Stimulated activated CD4-positive, alpha-beta T cell treated with anti-CD3 and anti-CD28 coated beads, Interleukin-1b, Interleukin-23, amount 100 ng/mL, for 4 hours (primary cell): Measurements from ENCODE around the gene ASXL1.

Experiments
- DNase-seq, 2 donors: peaks; one replicate each; pipeline ENCODE4 v3.0.0-alpha.2; 2020; ENCODE audit warnings: low read depth in 2 of 2

ASXL1 gene

GRCh38 chr20:32407131-32407750 lies 49.1 kb downstream of the ASXL1 start:
- DNase-seq: peak; percentile 20 to 54

DNA sequence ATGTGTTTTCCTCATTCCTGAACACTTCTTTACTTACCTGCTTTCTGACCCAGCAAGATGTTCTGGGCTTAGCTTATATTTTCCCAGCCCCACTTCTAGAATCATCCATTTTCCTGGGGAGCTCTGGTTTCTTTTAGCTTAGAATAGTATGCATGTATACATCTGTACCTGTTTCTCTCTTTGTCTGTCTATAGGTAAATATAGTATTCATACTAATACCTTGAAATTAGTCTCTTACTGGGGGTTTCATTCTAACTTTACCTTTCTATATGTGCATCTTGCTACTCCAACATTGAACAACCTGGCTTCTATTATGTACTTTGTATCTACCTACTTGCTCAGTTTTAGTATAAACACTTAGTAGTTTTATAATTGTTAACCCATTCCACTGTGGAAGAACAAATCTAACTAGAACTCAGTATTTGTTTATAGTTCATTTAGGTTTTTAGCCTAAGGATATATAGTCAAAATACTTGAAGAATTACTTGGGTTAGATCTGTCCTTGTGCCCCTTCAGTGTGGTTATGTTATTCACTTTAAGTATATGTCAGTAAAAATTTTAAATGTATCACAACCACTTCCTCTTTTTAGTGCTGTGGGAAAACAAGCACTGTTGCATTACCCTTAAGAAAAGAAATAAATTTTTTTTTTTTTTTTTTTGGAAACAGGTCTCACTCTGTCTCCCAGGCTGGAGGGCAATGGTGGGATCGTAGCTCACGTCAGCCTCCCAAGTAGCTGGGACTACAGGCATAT lies 54.0 kb downstream of the ASXL1 start:
- no peak for DNase-seq

GRCh38 chr20:32415494-32415893 lies 57.4 kb downstream of the ASXL1 start:
- no peak for DNase-seq

DNA sequence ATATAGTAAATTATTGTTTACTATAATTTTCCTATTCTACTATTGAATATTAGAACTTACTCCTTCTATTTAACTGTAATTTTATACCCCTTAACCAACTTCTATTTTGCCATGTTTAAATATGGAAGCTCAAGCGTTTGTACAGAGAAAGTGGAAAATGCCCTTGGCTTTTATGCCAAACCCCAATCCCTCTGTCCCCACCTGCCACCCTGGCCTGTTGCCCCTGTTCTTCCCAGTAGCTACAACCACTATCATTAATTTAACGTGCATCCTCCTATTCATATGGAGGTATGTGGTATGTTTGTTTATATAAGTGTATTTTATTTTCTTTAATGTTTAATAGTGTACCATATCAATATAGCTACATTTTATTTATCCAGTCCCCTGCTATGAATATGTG lies 58.1 kb downstream of the ASXL1 start:
- DNase-seq: no peak

- no peak for DNase-seq
Observed at GRCh38 chr20:32418376-32418775, 60.2 kb downstream of the ASXL1 start.

- DNase-seq: no peak
Observed at GRCh38 chr20:32421290-32421689, 63.2 kb downstream of the ASXL1 start.

- no peak for DNase-seq
Observed at GRCh38 chr20:32427996-32428395, 69.9 kb downstream of the ASXL1 start.

- no peak for DNase-seq
Observed at GRCh38 chr20:32429343-32429742, 71.2 kb downstream of the ASXL1 start.

- DNase-seq: no peak
Observed at GRCh38 chr20:32429745-32430360, 71.7 kb downstream of the ASXL1 start.

DNA sequence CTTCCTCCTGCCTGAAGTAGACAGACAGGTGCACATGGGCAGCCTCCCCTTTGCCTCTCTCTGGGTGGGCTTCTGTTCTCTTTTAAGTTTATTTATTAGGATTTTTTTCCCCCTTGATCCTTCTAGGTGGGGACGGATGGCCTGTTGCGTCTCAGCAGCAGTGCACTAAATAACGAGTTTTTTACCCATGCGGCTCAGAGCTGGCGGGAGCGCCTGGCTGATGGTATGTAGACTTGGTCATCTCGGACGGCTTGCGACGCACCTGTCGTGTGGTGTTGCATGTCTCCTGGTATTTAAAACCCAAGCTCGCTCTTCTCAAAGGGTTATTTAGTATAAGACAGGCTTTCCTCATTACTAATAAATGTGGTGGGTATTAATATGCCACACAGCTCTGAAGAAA lies 73.3 kb downstream of the ASXL1 start:
- DNase-seq: no peak

- DNase-seq: no peak
Observed at GRCh38 chr20:32432277-32432676, 74.1 kb downstream of the ASXL1 start.

DNA sequence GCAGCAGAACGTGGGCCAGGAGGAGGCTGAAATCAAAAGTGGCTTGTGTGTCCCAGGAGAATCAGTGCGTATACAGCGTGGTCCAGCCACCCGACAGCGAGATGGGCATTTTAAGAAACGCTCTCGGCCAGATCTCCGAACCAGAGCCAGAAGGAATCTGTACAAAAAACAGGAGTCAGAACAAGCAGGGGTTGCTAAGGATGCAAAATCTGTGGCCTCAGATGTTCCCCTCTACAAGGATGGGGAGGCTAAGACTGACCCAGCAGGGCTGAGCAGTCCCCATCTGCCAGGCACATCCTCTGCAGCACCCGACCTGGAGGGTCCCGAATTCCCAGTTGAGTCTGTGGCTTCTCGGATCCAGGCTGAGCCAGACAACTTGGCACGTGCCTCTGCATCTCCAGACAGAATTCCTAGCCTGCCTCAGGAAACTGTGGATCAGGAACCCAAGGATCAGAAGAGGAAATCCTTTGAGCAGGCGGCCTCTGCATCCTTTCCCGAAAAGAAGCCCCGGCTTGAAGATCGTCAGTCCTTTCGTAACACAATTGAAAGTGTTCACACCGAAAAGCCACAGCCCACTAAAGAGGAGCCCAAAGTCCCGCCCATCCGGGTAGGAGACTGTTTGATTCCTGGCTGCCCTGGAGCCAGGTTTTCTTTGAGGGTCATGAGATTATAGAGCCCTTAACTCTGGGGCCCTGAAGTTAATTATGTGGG lies 75.3 kb downstream of the ASXL1 start:
- no peak for DNase-seq

GRCh38 chr20:32434434-32434833 lies 76.3 kb downstream of the ASXL1 start:
- DNase-seq: no peak

DNA sequence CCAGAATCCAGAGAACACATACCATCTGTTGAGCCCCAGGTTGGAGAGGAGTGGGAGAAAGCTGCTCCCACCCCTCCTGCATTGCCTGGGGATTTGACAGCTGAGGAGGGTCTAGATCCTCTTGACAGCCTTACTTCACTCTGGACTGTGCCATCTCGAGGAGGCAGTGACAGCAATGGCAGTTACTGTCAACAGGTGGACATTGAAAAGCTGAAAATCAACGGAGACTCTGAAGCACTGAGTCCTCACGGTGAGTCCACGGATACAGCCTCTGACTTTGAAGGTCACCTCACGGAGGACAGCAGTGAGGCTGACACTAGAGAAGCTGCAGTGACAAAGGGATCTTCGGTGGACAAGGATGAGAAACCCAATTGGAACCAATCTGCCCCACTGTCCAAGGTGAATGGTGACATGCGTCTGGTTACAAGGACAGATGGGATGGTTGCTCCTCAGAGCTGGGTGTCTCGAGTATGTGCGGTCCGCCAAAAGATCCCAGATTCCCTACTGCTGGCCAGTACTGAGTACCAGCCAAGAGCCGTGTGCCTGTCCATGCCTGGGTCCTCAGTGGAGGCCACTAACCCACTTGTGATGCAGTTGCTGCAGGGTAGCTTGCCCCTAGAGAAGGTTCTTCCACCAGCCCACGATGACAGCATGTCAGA lies 77.4 kb downstream of the ASXL1 start:
- DNase-seq: no peak

DNA sequence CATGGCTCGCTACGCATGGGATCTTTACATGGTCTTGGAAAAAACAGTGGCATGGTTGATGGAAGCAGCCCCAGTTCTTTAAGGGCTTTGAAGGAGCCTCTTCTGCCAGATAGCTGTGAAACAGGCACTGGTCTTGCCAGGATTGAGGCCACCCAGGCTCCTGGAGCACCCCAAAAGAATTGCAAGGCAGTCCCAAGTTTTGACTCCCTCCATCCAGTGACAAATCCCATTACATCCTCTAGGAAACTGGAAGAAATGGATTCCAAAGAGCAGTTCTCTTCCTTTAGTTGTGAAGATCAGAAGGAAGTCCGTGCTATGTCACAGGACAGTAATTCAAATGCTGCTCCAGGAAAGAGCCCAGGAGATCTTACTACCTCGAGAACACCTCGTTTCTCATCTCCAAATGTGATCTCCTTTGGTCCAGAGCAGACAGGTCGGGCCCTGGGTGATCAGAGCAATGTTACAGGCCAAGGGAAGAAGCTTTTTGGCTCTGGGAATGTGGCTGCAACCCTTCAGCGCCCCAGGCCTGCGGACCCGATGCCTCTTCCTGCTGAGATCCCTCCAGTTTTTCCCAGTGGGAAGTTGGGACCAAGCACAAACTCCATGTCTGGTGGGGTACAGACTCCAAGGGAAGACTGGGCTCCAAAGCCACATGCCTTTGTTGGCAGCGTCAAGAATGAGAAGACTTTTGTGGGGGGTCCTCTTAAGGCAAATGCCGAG lies 78.2 kb downstream of the ASXL1 start:
- no peak for DNase-seq

DNA sequence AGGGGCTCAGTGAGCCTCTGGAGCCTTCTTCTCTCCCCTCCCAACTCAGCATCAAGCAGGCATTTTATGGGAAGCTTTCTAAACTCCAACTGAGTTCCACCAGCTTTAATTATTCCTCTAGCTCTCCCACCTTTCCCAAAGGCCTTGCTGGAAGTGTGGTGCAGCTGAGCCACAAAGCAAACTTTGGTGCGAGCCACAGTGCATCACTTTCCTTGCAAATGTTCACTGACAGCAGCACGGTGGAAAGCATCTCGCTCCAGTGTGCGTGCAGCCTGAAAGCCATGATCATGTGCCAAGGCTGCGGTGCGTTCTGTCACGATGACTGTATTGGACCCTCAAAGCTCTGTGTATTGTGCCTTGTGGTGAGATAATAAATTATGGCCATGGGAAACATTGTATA lies 78.8 kb downstream of the ASXL1 start:
- DNase-seq: no peak

DNA sequence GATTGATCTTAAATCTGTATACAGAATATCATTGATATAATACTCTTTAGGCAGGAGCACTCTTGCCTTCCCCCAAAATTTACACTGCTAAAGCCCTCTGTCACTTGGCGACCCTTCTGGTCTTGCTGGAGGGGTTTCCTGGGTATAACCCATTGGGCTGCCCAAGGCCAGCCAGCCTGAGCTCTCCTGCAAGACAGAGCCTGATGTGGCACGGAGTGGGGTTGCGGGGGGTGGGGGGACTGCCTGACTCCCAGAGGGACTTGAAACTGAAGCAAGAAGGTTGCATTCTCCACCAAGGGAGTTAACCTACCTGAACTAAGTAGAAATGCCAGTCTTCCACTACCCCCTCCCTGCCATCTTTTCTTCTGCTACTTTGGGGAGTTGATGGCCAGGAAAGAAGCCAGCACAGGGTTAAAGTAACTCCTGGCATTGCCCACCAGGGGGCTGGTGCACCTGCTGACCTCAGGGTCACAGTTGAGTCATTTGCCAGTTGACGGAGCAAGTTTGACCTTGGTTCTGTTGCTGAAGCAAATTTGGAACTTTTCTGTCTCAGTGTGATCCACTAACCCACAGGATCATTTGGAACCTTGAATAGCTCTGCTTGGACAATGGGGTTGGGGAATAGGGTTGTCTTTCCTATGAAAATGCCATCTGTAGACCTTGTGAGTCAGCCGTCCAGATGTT lies 79.4 kb downstream of the ASXL1 start:
- DNase-seq: no peak

GRCh38 chr20:32438331-32438858 lies 80.3 kb downstream of the ASXL1 start:
- DNase-seq: no peak

DNA sequence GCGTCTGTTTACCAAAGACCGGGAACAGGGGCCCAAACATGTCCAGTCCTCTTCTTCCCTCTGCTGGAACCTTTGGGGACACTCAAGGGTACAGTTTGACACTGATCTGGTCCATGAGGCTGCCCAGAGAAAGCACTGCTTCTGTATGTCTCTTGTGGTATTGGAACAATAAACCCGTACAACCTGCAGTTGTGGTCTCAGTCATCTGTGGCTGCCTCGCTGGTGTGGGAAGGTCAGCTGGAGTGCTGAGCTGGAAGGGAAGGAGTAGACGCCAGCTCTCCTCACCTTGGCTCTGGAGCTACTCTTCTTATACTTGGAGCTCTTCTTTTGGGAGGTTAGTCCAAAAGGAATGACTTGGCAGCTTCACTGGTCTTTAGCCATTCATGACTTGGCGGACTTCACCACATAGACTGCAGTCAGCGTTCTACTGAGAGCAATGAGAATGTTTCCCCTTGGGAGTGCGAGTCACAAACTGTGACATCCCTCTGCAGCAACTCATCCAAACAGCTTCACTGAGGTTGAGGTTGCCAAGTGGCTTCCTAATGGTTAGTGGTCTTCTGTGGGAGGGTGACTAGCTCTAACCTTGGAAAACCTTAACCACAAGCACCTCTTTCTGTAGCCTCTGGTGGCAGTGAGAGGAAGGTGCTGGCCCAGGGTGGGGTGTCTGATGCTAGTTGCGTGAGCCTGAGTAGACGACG lies 81.2 kb downstream of the ASXL1 start:
- DNase-seq: no peak
